Muscle of back (tissue), 11 donors: Measurements from ENCODE around the gene C1RL. TPM values are rescaled to one million over a fixed set of nuclear protein-coding genes. Genes with fewer than 3 reads are reported as not detected.

ENCODE experiments used
- DNase-seq, 3 donors: peaks; one replicate each; pipeline versions ENCODE4 v3.0.0 to v3.0.0-alpha.2; 2013
- polyA plus RNA-seq, 10 donors: library from polyadenylated mRNA; unstranded; fragments of 120-200 nt; gene quantifications; one replicate each; pipeline ENCODE4 v1.2.1, GENCODE V29; 2013; ENCODE audit not compliant: insufficient read length in 10 of 10

The C1RL gene
- polyA plus RNA-seq, 10 donors = 10.4 to 23.6 (median 11.9) TPM

- no peak for DNase-seq
Measured at GRCh38 chr12:7139200-7139599, 30.2 kb upstream of the C1RL start.

GRCh38 chr12:7137908-7138307, 28.9 kb upstream of the C1RL start:
- DNase-seq = no peak

- DNase-seq = no peak
Measured at GRCh38 chr12:7136676-7137075, 27.7 kb upstream of the C1RL start.

GRCh38 chr12:7136071-7136470, 27.1 kb upstream of the C1RL start:
- no peak for DNase-seq

GRCh38 chr12:7134396-7135166, 25.6 kb upstream of the C1RL start:
- DNase-seq = no peak

GRCh38 chr12:7131502-7131866, 22.5 kb upstream of the C1RL start:
- DNase-seq = no peak

- peak in 1 of 3 donors; percentile 73 for DNase-seq
Measured at GRCh38 chr12:7130701-7131501, 21.9 kb upstream of the C1RL start.

- DNase-seq = peak; percentile 67 to 92 (median 86)
Measured at GRCh38 chr12:7129872-7130691, 21.1 kb upstream of the C1RL start, which contains the start of gene CLSTN3. CLSTN3 (plus strand) TSS chr12:7130371; CDS start chr12:7130649, 278 bp downstream.

GRCh38 chr12:7129287-7129871, 20.4 kb upstream of the C1RL start:
- DNase-seq = no peak

GRCh38 chr12:7128681-7129286, 19.8 kb upstream of the C1RL start, which contains the start of gene RBP5:
RBP5 (minus strand) TSS chr12:7128889; CDS start chr12:7128775, 114 bp downstream.
- no peak for DNase-seq

GRCh38 chr12:7127916-7128626, 19.1 kb upstream of the C1RL start:
- no peak for DNase-seq

- DNase-seq = no peak
Measured at GRCh38 chr12:7125632-7126227, 16.7 kb upstream of the C1RL start.

GRCh38 chr12:7123806-7124522, 14.9 kb upstream of the C1RL start:
- DNase-seq = no peak

- DNase-seq = peak; percentile 53 to 86 (median 71)
Measured at GRCh38 chr12:7122811-7123769, 14.1 kb upstream of the C1RL start.

- DNase-seq = no peak
Measured at GRCh38 chr12:7121324-7121723, 12.3 kb upstream of the C1RL start.

- no peak for DNase-seq
Measured at GRCh38 chr12:7120166-7120565, 11.2 kb upstream of the C1RL start.

GRCh38 chr12:7118881-7119280, 9.9 kb upstream of the C1RL start:
- no peak for DNase-seq

- DNase-seq = no peak
Measured at GRCh38 chr12:7117670-7118069, 8.7 kb upstream of the C1RL start.
